ENCODE measurements around the gene DOCK4.

DNA sequence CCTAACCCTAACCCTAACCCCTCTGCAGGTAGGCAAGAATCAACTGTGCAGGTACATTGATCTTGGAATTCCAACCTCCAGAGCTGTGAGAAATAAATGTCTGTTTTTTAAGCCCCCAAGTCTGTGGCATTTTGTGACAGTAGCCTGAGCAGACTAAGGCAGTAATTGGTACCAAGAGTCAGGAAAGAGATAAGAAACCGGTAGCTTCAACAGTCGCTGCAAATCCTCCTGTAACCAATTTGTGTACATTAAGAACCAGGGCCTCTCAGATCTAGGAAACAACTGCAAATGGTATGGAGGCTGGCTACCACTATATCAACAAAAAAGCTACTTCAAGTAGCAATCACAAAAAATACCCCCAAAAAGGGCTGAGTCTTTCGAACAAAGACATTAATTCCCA lies 67.3 kb downstream of the DOCK4 start:
- TF ChIP-seq EZH2 (IDR thresholded peaks at IDR 0.05; ENCODE audit: insufficient read depth, poor library complexity, severe bottlenecking) (no peak), EZH2phosphoT487 (IDR thresholded peaks at IDR 0.05; ENCODE audit: insufficient read depth, low read depth) (no peak)
